Right hindlimb (tissue), 1 donor: Measurements from ENCODE around the gene CD59.
"Not testable (repeated sequence)": the region's sequence is repeated elsewhere in the genome, so short reads cannot be mapped to it uniquely, and the experiment has no call there.

Experiments used
- DNase-seq: peaks from one replicate; pipeline ENCODE4 v3.0.0-alpha.2; 2018

Gene CD59

DNA sequence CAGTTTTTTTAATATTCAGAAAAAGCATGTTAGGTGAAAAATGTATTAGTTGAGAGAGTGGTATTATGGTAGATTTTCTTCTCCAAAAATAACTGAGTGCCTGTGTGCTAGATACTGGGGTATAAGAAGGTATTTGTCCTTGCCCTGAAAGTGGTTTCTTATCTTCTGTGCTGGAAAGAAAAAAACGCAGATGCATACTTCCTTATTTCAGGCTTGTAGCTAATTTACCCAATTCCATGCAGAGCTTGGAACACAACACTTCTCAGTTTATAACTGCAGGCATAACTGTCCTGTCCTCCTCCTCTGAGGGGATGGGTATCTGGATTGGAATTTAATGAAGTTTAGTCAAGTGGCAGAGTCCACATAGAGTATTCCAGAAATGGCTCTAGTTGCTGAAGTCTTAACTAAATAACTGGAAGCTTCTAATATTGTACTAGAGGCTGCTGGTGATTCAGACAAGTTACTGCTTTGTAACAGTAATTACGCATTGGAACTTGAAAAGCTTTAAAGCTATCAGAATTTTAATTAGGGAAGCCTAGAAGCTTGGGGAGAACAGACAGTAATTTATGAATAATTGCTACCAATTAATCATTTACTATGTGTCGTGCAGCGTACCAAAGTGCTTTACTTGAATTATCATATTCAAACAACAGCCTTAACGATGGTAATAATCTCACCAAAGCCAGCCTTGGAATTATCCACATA, 22.9 kb downstream of the CD59 start:
- no peak for DNase-seq

DNA sequence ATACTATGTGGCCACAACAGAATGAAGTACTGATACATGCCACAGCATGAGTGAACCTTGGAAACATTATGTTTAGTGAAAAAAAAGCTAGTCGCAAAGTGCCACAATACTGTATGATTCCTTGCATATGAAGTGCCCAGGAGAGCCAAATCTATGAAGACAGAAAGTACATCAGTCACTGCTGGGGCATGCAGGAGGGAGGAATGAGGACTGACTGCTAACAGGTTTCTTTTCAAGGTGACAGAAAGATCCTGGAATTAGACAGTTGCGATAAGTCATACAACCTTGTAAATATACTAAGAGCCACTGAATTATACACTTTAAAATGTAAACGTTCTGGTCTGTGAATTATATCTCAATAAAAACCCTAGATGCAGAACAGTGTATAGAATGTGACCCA, 23.8 kb downstream of the CD59 start:
- DNase-seq, result no peak

DNA sequence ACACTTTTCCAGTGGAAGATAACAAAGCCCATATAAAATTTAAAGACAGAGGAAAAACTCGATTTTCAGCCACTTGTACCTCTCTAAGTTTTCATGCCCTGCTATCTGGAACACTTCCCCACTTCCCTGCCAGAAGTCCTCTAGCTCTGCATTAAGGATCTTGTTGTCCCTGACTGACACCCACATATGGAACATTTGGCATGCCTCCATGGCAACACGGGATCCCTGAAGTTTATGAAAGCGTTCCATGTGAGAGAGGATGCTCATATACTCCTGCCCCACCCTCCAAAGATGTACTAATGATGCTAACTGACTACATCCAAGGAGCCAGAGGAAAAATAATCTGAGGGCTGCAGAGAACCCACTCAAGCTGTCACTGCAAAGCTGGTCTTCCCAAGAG, 26.8 kb downstream of the CD59 start:
- peak; percentile 65 for DNase-seq

DNA sequence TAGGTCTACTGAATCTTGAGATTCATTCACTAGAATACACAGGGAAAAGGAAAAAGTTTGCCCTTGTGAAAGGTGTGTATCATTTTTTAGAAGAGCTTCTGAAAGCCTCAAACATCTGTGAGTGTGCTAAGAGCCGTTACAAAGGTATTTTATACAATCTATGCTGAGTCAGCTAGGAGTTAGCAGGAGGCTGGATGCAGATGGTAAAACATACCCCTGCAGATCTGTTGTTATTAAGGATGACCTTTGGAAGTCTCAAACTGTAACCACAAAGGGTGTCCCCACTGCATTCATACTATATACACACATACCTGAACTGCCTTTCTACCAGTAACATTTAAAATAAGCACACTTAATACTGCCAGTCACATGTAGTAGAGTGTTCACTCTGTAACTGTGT, 27.2 kb downstream of the CD59 start:
- DNase-seq, result no peak

DNA sequence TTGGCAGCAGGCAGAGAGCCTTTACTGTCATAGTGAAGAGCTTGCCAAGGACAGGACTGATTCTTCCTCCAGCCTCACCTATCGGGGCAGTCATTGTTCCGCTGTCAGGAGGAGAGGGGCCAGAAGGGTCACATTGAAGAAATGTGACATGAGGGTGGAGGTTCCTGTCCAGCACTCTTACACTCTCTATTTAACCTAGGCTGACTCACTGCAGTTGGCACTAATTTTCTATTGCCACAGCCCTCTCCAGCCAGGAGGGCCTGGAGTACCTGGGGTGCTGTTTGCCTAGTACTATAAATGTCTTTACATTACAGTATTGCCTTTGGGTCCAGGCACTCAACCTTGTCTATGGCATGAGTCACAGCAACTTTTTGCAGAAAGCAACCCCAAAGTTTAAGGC, 28.4 kb downstream of the CD59 start:
- not testable (repeated sequence) for DNase-seq

DNA sequence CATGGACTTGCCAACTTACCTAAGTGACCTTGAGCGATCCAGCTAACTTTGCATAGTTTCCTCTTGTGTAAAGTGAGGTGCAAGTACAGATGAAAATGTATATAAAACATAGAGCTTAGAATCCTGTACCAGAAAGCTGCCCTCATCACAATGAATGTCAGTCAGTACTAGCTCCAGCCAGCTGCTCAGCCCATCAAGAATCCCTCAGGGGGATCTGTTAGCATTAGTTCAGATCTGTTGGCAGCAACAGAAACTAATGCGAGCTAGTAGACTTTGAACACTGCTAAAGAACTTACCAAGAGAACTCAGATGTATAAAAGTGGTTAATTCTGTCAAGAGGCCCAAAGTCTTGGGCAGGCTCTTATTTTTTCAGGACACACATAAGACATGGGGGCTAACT, 29.3 kb downstream of the CD59 start:
- no peak for DNase-seq

DNA sequence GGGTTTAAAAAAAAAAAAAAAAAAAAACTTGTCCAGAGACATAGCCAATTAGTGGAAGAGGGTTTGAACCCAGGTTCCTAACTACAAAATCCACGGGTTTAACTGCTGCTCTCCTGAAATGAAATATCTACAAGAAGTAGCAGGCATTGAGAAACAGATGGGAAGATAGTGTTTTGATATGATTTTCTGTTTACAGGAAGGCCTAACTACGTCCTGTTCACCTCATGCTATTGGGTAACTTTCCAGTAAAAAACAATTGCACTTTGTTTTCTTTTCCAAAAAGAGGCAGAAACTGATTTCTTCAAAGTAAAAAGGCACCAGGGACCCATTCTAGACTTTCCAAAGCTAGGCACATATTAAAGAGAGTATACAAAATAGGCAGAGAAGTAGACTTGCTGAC, 29.7 kb downstream of the CD59 start:
- DNase-seq, result no peak

DNA sequence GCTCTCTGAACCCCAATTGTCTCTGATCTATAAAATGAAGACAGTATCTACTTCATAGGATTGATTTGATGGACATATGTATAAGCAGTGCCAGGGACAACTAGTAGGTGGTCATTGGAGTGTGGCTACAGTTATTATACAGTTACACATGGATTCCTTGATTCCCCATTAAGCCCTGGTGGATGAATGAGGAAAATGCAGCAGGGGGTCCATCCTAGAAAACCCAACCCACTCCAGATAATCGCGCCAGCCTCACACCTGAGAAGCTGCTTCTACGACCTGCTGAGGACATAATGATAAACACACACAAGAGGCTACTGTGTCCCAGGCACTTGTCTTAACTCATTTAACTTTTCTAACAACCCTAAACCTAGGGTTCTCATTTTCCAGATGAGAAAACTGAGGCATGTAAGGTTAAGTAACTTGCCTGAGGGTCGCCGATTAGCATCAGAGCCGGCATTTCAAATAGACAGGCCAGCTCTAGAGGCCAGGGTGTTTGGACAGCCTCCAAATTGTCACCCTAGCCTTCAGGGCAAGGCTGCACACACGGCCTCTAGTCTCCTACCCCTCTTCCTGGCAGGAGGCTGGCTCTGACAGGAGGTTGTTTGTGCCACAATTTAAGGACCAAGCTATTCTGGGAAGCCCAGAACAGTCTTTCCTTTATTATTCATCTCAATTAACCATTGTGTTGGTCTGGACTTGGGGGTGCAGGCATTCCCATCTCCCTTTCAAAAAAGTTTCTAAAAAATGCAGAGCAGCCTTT, 31.8 kb downstream of the CD59 start:
- DNase-seq, result no peak

DNA sequence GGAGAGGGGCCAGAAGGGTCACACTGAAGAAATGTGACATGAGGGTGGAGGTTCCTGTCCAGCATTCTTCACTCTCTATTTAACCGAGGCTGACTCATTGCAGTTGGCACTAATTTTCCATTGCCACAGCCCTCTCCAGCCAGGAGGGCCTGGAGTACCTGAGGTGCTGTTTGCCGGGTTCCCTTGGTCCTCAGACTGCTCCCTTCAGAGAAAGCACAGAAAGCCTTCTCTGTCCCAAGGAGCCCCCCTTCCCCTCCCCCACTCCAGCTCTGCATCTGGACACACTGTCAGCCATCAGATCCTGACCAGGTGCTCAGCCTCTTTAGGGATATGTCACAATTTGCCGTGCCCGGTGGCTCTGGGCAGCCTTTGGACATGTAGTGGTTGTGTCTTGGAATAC, 32.4 kb downstream of the CD59 start:
- DNase-seq, result no peak

DNA sequence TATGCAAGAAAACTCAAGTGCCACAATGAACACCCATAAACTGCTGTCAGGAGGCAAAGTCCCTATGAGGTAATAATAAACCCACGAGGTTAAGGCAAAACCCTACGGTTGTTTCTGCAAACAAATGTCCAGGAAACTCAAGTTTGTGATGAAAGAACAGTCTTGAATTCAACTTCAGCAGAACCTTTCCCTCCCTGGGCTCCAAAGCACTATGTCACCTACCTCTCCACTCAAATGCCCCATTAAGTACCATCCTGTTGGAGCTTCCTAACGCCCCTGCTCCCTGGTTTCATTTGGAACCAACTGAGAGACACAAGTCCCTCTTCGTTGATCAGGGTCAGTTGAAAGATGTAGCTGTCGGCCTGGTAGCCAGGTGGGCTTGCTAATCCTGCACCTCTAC, 33.0 kb downstream of the CD59 start:
- no peak for DNase-seq

DNA sequence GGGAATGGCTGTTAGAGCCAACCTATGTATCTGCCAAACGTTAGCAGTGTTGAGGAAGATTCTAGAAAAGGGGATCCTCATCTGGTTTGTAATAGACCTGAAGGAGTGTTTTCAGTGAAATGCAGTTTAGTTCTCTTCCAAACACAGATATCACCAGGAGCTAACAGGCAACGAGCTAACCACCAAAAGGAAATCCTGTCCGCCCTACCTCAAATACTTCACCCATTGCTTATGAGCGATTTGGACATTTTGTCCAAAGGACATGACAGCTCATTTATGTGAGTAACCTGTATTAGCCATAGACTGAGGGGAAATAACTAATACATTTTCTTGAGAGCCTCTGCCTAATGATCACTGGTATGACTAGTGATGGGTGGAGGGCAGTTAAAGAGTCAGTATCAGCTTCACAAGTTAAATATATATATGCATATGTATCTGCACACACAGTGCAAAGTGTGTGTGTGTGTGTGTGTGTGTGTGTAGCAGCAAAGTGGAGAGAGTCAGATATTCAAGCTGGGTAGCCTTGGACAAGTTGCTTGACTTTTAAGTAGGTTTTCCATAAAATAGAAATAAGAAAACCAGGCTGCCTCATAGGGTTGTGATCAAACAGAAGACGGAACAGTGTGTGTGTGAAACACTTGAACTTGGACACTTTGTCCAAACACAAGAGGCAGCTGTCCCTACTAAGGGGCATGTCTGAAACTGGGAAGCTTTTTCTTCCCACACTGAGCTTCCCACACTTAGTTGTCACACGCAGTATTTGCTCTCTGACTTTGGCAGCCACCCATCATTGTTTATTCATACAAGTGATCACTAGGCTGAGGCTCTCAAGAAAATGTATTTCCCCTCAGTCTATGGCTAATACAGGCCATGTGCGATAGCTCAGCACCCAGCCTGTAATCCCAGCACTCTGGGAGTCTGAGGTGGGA, 34.7 kb downstream of the CD59 start:
- DNase-seq, result peak; percentile 60

DNA sequence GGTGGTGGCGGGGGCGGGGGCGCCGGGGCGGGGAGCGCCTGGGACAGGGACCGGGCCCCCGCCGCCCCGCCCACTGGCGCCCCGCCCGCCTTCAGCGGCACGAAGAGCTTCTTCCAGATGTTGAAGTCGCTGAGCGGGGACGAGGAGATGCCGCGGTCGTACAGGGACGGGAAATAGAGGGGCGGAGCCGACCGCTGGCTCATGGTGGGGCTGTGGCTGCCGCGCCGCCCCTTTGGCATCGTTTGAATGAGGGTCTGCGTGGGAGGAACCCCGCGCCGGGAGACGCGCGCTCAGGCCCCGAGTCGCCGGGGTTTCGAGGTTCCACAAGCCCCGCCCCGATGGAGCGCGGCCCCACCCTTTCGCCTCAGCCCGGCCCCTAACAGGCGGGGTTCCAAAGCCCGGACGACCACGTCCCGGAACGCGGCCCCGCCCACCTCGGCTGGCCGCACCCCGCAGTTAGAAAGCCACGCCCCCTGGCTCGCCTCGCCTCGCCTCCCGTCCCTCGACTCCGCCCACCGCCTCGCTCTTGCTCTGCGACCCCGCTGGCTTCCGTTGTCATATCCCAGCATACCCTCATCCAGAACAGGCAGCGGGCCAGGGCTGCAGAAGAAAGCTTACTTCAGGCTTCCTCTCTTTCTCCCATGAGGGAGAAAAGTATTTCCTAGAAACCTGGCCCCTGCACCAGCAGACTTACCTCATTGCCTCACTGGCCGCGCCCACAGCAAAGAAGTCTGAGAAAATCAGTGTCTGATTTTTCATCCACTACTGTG, 35.5 kb downstream of the CD59 start, which contains the start of gene C11orf91:
C11orf91 (minus strand) TSS at position 325 of the 770 bp plus-strand sequence; CDS start at position 239, 86 bp downstream.
- peak; percentile 99 for DNase-seq

DNA sequence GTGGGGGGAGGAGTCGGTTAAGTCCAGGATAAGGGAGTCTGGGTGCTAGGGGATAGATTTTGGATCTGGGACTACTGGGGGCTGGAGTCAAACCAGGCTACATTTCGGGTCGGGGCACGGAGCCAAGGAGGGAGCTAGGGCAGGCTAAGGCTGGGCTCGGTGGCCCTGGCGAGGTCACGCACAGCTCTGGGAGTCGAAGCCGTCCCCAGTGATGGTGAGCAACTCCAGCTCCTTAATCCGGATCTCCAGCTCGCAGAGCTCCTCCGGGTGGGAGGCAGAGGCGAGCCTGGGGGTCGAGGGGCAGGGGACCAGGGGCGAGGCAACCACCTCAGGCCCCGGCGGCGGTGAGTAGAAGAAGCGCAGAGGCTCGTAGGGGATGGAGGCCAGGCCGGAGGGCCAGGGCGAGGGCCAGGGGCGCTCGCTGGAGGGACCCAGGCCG, 36.1 kb downstream of the CD59 start:
- no peak for DNase-seq

DNA sequence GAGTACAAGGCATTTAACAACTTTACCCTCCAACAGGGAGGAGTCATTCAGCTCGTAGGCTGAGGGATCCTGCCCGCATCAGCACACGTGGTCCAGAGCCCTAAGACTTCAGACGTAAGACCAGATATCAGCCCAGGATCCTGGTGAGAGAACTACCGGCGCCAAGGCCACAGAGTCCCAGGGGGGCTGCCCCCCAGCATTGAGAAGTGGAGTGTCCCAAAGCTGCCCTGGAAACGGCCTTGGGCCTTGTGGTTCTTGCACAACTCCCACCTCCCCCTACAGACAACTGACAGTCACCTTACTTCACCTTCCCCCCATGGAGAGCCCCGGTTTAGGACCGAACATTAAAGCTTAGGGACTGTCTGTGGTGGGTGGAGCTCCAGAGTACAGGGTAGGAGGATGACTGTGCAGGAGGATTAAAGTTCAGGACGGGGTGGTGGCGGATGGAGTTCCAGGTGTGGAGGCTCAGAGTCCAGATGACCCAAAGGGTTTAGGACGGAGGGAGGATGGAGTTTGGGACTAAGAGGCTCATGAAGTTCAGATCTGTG, 36.6 kb downstream of the CD59 start:
- DNase-seq, result no peak

DNA sequence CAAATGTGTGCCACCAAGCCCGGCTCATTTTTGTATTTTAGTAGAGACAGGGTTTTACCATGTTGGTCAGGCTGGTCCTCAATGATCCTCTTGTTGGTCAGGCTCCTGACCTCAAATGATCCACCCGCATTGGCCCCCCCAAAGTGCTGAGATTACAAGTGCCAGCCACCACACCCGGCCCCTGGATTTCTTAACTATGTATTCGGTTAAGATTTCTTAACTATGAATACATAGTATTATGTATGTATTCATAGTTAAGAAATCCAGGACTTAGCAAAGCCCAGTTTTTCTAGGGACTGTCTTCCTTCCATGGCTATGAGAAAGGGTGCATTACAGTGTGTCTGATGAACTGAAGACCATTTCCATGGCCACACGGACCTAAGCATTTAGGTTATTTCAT, 37.3 kb downstream of the CD59 start:
- no peak for DNase-seq

DNA sequence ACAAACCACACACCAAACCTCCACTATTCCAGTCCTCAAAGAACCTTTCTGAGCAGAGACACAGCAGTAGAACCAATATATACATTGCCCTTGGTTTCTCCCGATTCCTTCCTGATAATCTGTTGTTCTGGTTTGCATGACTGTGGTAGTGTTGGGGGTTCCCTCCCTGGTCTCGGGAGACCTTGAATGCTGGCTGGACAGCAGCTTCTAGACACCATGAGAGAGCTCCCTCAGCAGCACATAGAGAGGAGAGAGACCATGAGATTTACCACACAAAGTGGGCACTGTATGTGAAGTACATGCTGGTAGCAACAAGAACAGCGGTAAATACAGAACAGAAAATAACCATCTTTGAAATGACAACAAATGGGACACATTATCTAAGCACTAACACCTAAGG, 38.2 kb downstream of the CD59 start:
- no peak for DNase-seq

DNA sequence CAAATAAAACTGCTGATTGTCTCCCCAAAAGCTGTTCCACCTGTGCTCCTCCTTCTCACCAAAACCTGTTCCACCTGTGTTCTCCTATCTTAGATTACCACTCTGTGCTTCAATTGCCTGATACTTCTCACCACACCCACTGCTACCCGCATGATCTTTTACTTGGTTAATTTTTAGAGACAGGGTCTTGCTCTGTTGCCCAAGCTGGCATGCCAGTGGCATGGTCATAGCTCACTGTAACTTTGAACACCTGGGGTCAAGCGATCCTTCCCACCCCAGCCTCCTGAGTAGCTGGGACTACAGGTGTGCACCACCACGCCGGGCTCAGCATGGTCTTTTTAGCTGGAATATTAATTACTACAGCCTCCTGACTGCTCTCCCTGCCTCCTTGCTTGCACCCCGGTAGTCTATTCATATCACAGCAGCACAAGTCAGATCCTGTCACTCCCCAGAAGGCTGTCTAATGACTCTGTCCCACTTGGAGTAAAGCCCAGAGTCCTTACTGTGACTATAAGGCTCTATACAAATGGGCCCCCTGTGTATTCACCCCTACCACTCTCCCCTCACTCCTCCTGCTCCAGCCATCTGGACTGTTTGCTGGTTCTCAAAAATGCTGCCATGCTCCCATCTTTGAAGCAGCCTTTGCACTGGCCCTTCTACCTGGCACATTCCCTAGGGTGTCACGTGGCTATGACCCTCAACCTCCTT, 39.1 kb downstream of the CD59 start:
- DNase-seq, result no peak

DNA sequence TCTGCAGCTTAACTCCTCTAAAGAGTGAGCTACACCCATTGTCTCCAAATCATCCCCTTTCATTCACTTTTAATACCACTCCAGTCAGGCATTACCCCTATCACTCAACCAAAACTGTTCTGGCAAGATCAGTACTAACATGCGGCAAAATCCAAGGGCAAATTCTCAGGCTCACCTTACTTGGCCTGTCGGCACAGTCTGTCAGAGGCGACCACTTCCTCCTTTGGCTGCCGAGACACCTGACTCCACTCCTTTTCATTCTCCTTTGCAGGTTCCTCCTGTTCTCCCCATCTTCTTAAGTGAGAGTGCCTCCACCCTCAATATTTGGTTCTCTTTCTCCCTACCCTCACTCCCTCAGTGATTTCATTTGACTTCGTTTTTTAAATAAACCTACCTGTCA, 39.8 kb downstream of the CD59 start:
- no peak for DNase-seq

DNA sequence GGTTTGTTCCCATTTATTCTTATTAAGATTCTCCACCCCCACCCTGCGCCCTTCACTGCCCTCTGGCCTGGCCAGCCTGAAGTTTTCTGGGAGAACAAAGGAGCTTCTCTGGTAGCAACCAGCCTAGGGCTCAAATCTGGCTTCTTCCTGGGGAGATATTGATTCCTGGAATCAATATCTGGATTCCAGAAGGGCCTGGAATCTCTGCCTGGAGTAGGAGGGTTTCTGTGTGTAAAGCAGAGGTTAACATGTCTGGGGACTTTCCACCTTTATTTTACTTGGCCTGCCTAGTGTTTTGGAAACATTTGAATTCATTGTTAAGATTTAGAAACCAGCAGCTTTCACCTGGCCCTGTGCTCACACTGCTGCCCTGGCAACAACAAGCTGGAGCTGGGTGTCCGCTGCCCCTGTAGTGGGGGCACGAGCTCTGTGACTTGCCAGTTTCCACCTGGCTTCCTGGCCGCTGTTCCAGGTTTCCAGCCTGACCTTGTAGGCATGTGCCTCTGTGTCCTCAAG, 41.1 kb downstream of the CD59 start:
- DNase-seq, result no peak

DNA sequence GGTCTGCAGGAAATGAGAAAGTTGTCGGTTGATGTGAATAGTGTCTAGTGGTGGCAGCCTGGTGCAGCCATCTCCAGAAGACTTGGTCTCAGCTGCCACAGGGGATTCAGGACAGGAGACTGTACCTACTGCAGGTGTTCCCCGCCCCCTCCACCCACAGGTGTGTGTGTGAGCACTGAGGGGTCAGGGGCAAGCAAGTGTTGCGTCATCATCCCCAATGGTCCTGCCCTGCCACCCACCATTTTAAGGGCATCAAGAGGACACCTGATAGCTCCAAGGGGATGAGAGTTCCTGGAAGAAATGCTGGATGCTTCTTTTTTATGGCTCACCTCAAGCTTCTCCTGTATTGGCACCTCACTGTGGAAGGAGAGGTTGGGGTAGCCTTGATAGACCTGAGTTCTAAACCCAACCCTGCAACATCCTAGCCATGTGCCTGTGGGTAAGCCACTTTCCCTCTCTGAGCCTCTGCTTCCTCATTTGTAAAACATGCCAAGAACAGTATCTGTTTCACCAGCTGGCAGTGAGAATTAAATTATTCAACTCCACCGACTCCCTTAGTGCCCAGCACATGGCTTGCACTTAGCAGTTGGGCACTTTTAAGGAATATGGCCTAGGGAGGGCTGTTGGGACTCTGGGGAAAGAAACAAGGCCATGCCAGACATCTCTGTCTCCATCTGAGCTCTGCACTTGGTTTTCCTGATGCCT, 41.7 kb downstream of the CD59 start:
- DNase-seq, result no peak

DNA sequence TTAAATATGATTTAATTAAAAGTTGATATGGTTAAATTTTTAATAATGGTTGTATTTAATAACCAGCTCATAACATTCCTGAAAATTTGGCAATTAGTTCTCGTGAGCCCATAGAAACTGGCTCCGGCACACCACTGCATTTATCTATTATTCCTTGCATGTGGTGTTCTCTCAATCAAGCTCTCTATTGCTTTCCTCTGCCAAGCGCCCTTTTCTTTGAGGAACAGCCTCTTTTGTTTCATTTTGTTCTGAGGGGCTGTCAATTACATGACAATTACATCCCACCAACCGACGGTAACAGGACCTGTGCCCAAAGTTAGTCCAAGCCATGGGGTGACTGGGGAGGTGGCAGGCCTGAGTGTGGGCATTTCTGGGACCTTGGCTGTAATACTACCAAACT, 43.7 kb downstream of the CD59 start:
- no peak for DNase-seq
